CD4-positive, alpha-beta T cell treated with Interleukin-4 for 1 hour (primary cell): ENCODE data around the gene ASB1.
A peak's percentile ranks its signal among the peaks of the same experiment; 100 is the strongest.

Experiments used
- DNase-seq, 2 donors: peaks; one replicate each; pipeline ENCODE4 v3.0.0-alpha.2; 2020 to 2022

The ASB1 gene

GRCh38 chr2:238446371-238446770, 19.6 kb downstream of the ASB1 start:
- DNase-seq, result no peak

GRCh38 chr2:238448031-238448955, 21.6 kb downstream of the ASB1 start:
- DNase-seq, result no peak

GRCh38 chr2:238449241-238449640, 22.5 kb downstream of the ASB1 start:
- DNase-seq, result no peak

- DNase-seq, result no peak
These were observed 23.2 kb downstream of the ASB1 start for GRCh38 chr2:238449909-238450417.

- no peak for DNase-seq
These were observed 23.7 kb downstream of the ASB1 start for GRCh38 chr2:238450440-238450861.

GRCh38 chr2:238453842-238454241, 27.1 kb downstream of the ASB1 start:
- DNase-seq, result no peak

GRCh38 chr2:238456449-238456848, 29.7 kb downstream of the ASB1 start:
- DNase-seq, result no peak

GRCh38 chr2:238456970-238457926, 30.5 kb downstream of the ASB1 start:
- DNase-seq, result no peak

- no peak for DNase-seq
These were observed 31.2 kb downstream of the ASB1 start for GRCh38 chr2:238457927-238458324.

GRCh38 chr2:238458651-238459050, 31.9 kb downstream of the ASB1 start:
- no peak for DNase-seq

GRCh38 chr2:238459081-238459629, 32.4 kb downstream of the ASB1 start:
- no peak for DNase-seq

GRCh38 chr2:238461051-238461450, 34.3 kb downstream of the ASB1 start:
- DNase-seq, result no peak

- no peak for DNase-seq
These were observed 34.8 kb downstream of the ASB1 start for GRCh38 chr2:238461491-238461890.

- DNase-seq, result no peak
These were observed 35.2 kb downstream of the ASB1 start for GRCh38 chr2:238461916-238462315.

- peak in 1 of 2 donors; percentile 67 for DNase-seq
These were observed 36.2 kb downstream of the ASB1 start for GRCh38 chr2:238462782-238463396.

- no peak for DNase-seq
These were observed 37.7 kb downstream of the ASB1 start for GRCh38 chr2:238464389-238464788.

GRCh38 chr2:238465487-238466242, 38.9 kb downstream of the ASB1 start:
- no peak for DNase-seq

- DNase-seq, result no peak
These were observed 39.6 kb downstream of the ASB1 start for GRCh38 chr2:238466243-238466756.

GRCh38 chr2:238467062-238467461, 40.3 kb downstream of the ASB1 start:
- no peak for DNase-seq

- DNase-seq, result no peak
These were observed 41.1 kb downstream of the ASB1 start for GRCh38 chr2:238467792-238468191.

- no peak for DNase-seq
These were observed 42.4 kb downstream of the ASB1 start for GRCh38 chr2:238469155-238469554.

GRCh38 chr2:238473014-238473413, 46.3 kb downstream of the ASB1 start:
- DNase-seq, result no peak
